Retinal pigment epithelial cell (primary cell): ENCODE measurements around the gene EIF2AK3.

Source experiments
- DNase-seq: peaks from one replicate; pipeline ENCODE4 v3.0.0-alpha.2; 2010; ENCODE audit warnings: low read depth
- H3K4me3 ChIP-seq: 2 replicates; pipeline ENCODE4 v1.5.1; 2011; ENCODE audit warnings: mild to moderate bottlenecking, low read length, control low read depth, moderate library complexity
- TF ChIP-seq, protein P1 (sequence below): conservative IDR thresholded peaks from 2 replicates; pipeline ENCODE4 v1.5.1; 2011; ENCODE audit warnings: low read depth, low read length, control low read depth, inconsistent platforms

The EIF2AK3 gene

DNA sequence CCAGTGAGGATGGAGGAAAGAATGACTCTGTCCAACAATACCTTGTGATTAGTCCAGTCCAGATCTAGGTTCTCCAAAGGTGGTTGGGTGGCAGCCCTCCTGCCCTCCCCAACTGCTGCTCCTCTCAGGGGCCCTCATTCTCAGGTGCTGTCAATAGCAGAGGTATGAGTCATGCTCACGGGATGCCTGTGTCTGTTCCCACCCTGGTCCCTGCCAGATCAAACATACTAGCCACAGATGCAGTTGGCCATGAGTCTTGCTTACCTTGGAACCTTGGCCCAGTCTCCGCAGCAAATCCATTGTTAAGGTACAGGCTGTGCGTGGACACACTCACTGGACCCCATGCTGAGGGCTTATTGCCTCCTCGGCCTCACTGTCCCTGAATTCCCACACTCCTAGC is 39.3 kb upstream of the EIF2AK3 start:
- DNase-seq = no peak
- H3K4me3 ChIP-seq = no peak overlapping the region
- TF ChIP-seq, protein P1, sequence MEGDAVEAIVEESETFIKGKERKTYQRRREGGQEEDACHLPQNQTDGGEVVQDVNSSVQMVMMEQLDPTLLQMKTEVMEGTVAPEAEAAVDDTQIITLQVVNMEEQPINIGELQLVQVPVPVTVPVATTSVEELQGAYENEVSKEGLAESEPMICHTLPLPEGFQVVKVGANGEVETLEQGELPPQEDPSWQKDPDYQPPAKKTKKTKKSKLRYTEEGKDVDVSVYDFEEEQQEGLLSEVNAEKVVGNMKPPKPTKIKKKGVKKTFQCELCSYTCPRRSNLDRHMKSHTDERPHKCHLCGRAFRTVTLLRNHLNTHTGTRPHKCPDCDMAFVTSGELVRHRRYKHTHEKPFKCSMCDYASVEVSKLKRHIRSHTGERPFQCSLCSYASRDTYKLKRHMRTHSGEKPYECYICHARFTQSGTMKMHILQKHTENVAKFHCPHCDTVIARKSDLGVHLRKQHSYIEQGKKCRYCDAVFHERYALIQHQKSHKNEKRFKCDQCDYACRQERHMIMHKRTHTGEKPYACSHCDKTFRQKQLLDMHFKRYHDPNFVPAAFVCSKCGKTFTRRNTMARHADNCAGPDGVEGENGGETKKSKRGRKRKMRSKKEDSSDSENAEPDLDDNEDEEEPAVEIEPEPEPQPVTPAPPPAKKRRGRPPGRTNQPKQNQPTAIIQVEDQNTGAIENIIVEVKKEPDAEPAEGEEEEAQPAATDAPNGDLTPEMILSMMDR = no peak

DNA sequence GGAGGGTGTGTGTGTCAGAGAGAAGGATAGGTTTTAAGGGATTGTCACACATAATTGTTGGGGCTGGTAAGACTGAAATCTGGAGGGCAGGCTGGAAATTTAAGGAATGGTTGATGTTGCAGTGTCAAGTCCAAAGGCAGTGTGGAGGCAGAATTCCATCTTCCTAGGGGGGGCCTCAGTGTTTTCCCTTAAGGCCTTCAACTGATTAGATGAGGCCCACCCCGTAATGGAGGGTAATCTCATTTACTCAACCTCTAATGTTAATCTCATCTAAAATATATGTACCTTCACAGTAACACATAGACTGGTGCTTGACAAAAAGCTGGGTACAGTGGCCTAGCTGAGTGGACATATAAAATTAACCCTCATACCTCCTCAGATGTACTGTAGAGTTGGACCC is 33.4 kb upstream of the EIF2AK3 start:
- no peak for DNase-seq
- TF ChIP-seq, protein P1 = no peak
- H3K4me3 ChIP-seq = no peak overlapping the region

DNA sequence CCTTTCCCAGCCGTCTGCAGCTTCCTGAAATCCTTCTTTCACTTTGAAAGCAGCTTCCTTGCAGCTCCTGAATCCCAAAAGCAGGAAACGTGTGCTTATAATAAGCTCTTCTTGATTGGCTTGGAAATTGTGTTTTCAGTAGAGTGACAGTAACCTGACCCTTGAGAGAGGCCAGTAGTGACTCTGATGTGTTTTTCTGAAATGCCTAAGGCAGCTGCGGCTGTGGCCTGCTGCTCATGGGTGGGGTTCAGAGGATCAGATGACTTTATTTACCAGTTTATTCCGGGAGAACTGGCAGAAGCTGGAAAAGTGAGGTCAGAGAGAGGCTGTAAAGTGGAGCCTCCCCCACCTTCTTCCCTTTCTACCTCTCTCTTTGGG is 32.3 kb upstream of the EIF2AK3 start:
- DNase-seq = no peak
- TF ChIP-seq, protein P1 = no peak
- H3K4me3 ChIP-seq = no peak overlapping the region

DNA sequence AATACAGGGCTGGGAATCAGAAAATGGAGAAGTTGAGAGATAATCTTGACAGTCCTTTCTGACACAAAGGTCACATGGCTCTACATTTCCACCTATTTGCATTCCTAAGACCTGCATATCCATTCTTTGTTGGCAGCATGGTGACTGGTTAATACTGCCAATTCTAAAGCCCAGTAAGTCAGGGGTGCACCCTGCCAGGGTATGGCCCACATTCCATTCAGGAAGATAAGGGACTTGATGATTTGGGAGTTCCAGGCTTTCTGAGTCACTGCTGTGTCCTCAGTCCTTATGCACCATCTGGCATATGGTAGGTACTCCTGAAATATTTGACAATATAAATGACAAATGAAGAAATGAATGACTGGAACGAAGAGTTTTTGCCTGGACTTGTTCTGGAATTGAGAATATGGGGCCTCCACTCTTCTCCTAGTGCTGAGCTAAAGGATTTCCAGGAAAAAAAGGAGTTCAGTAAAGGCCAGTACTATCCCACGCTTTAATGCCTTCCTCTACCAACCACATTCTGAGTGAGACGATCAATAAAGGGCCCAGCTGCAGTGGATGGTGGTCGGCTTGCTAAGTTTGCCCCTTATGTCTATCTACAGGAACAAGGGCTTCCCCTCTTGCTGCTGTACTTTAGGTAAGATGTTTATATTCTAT is 31.7 kb upstream of the EIF2AK3 start:
- TF ChIP-seq, protein P1 = no peak
- no peak for DNase-seq
- no peak overlapping the region for H3K4me3 ChIP-seq

DNA sequence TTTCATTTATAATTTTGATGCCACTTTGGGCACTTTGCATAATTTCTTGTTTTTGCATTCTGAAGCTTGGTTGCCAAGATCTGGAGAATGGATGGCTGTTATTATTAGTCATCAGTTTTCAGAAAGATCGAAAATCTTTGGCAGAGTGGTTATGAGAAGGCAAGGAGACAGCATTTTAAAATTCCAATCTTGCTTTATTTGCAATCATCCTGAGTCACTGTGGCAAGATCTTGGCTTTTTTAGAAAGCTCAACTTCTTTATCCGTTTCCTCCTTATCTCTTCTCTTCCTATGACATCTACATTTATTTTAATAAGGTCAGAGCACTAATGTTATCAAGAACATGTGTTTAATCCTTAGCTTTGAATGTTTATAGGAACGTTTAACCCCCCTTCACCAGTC is 31.1 kb upstream of the EIF2AK3 start:
- TF ChIP-seq, protein P1 = no peak
- H3K4me3 ChIP-seq = no peak overlapping the region
- no peak for DNase-seq

DNA sequence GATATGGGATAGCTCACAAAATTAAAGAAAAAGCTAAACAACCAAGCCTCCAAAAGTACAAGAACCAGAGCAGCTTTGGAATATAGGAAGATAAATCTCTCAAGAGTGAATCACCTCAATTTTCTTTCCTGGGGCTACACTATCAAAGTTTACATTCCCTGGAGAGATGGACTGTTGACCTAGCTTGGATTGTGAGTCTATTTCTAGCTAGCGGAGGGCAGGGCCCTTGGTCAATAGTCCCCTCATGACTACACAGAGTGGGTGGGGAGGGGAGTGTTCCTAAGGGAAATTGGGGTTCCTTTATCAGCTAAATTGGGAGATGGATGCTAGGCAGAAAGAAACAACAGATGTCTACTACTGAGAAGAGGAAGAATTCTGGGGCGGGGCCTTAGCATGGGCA is 29.9 kb upstream of the EIF2AK3 start:
- DNase-seq = no peak
- H3K4me3 ChIP-seq = no peak overlapping the region
- TF ChIP-seq, protein P1 = no peak

DNA sequence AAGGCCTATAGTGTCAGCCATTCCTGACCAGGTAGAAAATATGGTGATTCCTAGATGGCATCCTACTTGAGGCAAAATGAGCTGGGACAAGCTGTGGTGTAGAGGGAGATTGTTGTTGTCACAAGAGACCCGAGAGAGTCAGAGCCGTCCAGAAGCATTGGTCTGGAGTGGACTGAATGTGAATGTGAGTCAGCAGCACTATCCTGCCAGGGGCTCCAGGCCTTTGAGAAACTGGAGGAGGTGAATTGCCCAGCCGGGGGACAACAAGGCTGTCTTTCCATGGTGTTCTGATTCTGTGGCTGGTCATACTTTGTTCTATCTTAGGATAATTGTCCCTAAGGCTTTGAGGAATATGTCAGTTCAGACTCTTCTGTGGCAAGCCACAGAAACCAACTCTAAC is 29.4 kb upstream of the EIF2AK3 start:
- TF ChIP-seq, protein P1 = no peak
- no peak overlapping the region for H3K4me3 ChIP-seq
- no peak for DNase-seq
